HEK293 (cell line): ENCODE data around the gene TMEM119.

ENCODE experiments used
- GLIS1 ChIP-seq: fragments of 450-650 bp; formaldehyde crosslinking; IDR thresholded peaks from 2 replicates; pipeline ENCODE4 v1.5.1; 2016; ENCODE audit warnings: missing biosample characterization, missing genetic modification characterization
- ZBTB48 ChIP-seq: fragments of 450-650 bp; formaldehyde crosslinking; IDR thresholded peaks from 2 replicates; pipeline ENCODE4 v1.5.1; 2016; ENCODE audit warnings: missing biosample characterization, missing genetic modification characterization
- ZNF510 ChIP-seq: fragments of 450-650 bp; formaldehyde crosslinking; IDR thresholded peaks from 2 replicates; pipeline ENCODE4 v1.5.1; 2018; ENCODE audit warnings: mild to moderate bottlenecking, missing genetic modification characterization, missing biosample characterization; ENCODE audit not compliant: insufficient replicate concordance
- ZNF514 ChIP-seq: fragments of 450-650 bp; formaldehyde crosslinking; IDR thresholded peaks from 2 replicates; pipeline ENCODE4 v1.5.1; 2016; ENCODE audit warnings: missing biosample characterization, missing genetic modification characterization
- ZNF670 ChIP-seq: fragments of 450-650 bp; formaldehyde crosslinking; IDR thresholded peaks from 2 replicates; pipeline ENCODE4 v1.5.1; 2016; ENCODE audit warnings: missing biosample characterization, missing genetic modification characterization, low read depth
- ZNF777 ChIP-seq: fragments of 450-650 bp; formaldehyde crosslinking; IDR thresholded peaks from 2 replicates; pipeline ENCODE4 v1.5.1; 2017; ENCODE audit warnings: missing biosample characterization, missing genetic modification characterization, borderline replicate concordance
- ZSCAN30 ChIP-seq: fragments of 450-650 bp; IDR thresholded peaks from 2 replicates; pipeline ENCODE4 v1.5.1; 2018; ENCODE audit warnings: missing biosample characterization, mild to moderate bottlenecking, missing genetic modification characterization, moderate library complexity
- ZXDB ChIP-seq: fragments of 450-650 bp; formaldehyde crosslinking; IDR thresholded peaks from 2 replicates; pipeline ENCODE4 v1.5.1; 2016; ENCODE audit warnings: missing biosample characterization, missing genetic modification characterization
- TF ChIP-seq, protein P1 (sequence below): fragments of 450-650 bp; formaldehyde crosslinking; IDR thresholded peaks from 2 replicates; pipeline ENCODE4 v1.5.1; 2016; ENCODE audit warnings: missing biosample characterization, missing genetic modification characterization, borderline replicate concordance
- TF ChIP-seq, protein P2 (sequence below): fragments of 450-650 bp; formaldehyde crosslinking; conservative IDR thresholded peaks from 2 replicates; pipeline ENCODE4 v1.5.1; 2016; ENCODE audit warnings: low read depth, missing biosample characterization, missing genetic modification characterization
- TF ChIP-seq, protein P3 (sequence below): fragments of 450-650 bp; formaldehyde crosslinking; IDR thresholded peaks from 2 replicates; pipeline ENCODE4 v1.5.1; 2016; ENCODE audit warnings: missing biosample characterization, missing genetic modification characterization, low read depth
- TF ChIP-seq, protein P4 (sequence below): fragments of 450-650 bp; formaldehyde crosslinking; IDR thresholded peaks from 2 replicates; pipeline ENCODE4 v1.5.1; 2017; ENCODE audit warnings: missing biosample characterization, missing genetic modification characterization
- TF ChIP-seq, protein P5 (sequence below): fragments of 450-650 bp; formaldehyde crosslinking; IDR thresholded peaks from 2 replicates; pipeline ENCODE4 v1.5.1; 2016; ENCODE audit warnings: missing biosample characterization, missing genetic modification characterization, borderline replicate concordance
- TF ChIP-seq, protein P6 (sequence below): fragments of 450-650 bp; IDR thresholded peaks from 2 replicates; pipeline ENCODE4 v1.5.1; 2018; ENCODE audit warnings: missing biosample characterization, mild to moderate bottlenecking, missing genetic modification characterization

The TMEM119 gene

DNA sequence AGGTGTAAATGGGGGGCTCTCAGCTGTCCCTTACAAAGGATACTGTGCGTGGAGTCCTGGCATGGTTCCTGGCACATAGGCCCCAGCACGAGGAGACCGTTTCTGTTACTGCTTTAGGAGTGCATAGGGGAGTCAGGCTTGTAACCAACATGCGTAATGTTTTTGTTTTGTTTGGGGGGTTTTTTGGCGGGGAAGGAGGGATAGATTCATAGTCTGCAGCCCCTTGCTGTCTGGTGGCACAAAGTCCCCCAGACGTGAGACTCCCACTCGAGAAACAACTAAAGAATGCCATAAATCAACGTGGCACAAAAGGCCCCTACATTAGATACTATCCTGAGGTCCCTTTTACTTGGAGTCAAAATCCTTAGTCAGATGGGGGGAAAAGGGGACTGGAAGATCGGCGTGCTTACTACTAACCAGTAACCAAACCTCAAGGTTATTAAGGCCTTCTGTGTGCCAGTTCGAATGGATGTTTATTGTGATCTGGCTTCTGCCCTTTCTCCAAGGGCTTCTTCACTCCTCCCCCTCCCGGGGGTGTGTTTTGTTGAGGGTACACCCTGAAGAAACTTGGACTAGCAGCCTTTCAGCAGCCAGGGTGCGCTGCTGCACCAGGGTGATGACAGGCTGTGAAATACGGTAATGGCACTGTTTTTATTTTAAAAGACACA lies 34.6 kb downstream of the TMEM119 start (continued):
- TF ChIP-seq, protein P1, sequence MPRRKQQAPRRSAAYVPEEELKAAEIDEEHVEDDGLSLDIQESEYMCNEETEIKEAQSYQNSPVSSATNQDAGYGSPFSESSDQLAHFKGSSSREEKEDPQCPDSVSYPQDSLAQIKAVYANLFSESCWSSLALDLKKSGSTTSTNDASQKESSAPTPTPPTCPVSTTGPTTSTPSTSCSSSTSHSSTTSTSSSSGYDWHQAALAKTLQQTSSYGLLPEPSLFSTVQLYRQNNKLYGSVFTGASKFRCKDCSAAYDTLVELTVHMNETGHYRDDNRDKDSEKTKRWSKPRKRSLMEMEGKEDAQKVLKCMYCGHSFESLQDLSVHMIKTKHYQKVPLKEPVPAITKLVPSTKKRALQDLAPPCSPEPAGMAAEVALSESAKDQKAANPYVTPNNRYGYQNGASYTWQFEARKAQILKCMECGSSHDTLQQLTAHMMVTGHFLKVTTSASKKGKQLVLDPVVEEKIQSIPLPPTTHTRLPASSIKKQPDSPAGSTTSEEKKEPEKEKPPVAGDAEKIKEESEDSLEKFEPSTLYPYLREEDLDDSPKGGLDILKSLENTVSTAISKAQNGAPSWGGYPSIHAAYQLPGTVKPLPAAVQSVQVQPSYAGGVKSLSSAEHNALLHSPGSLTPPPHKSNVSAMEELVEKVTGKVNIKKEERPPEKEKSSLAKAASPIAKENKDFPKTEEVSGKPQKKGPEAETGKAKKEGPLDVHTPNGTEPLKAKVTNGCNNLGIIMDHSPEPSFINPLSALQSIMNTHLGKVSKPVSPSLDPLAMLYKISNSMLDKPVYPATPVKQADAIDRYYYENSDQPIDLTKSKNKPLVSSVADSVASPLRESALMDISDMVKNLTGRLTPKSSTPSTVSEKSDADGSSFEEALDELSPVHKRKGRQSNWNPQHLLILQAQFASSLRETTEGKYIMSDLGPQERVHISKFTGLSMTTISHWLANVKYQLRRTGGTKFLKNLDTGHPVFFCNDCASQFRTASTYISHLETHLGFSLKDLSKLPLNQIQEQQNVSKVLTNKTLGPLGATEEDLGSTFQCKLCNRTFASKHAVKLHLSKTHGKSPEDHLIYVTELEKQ (tag by site-specific recombination): no peak
- TF ChIP-seq, protein P2, sequence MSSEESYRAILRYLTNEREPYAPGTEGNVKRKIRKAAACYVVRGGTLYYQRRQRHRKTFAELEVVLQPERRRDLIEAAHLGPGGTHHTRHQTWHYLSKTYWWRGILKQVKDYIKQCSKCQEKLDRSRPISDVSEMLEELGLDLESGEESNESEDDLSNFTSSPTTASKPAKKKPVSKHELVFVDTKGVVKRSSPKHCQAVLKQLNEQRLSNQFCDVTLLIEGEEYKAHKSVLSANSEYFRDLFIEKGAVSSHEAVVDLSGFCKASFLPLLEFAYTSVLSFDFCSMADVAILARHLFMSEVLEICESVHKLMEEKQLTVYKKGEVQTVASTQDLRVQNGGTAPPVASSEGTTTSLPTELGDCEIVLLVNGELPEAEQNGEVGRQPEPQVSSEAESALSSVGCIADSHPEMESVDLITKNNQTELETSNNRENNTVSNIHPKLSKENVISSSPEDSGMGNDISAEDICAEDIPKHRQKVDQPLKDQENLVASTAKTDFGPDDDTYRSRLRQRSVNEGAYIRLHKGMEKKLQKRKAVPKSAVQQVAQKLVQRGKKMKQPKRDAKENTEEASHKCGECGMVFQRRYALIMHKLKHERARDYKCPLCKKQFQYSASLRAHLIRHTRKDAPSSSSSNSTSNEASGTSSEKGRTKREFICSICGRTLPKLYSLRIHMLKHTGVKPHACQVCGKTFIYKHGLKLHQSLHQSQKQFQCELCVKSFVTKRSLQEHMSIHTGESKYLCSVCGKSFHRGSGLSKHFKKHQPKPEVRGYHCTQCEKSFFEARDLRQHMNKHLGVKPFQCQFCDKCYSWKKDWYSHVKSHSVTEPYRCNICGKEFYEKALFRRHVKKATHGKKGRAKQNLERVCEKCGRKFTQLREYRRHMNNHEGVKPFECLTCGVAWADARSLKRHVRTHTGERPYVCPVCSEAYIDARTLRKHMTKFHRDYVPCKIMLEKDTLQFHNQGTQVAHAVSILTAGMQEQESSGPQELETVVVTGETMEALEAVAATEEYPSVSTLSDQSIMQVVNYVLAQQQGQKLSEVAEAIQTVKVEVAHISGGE (tag by site-specific recombination): 0 out of 2 replicates have a peak, but pooled peaks have one; percentile 11
- TF ChIP-seq ZNF510: no peak
- TF ChIP-seq ZBTB48 (tag by site-specific recombination): no peak
- TF ChIP-seq ZNF777 (tag by site-specific recombination): no peak
- TF ChIP-seq ZSCAN30: peak; percentile 74; the same call in 1 of the 2 replicates
- TF ChIP-seq, protein P3, sequence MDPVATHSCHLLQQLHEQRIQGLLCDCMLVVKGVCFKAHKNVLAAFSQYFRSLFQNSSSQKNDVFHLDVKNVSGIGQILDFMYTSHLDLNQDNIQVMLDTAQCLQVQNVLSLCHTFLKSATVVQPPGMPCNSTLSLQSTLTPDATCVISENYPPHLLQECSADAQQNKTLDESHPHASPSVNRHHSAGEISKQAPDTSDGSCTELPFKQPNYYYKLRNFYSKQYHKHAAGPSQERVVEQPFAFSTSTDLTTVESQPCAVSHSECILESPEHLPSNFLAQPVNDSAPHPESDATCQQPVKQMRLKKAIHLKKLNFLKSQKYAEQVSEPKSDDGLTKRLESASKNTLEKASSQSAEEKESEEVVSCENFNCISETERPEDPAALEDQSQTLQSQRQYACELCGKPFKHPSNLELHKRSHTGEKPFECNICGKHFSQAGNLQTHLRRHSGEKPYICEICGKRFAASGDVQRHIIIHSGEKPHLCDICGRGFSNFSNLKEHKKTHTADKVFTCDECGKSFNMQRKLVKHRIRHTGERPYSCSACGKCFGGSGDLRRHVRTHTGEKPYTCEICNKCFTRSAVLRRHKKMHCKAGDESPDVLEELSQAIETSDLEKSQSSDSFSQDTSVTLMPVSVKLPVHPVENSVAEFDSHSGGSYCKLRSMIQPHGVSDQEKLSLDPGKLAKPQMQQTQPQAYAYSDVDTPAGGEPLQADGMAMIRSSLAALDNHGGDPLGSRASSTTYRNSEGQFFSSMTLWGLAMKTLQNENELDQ (tag by site-specific recombination): no peak
- no peak; the same call in 1 of the 2 replicates for TF ChIP-seq GLIS1 (tag by site-specific recombination)
- TF ChIP-seq, protein P4, sequence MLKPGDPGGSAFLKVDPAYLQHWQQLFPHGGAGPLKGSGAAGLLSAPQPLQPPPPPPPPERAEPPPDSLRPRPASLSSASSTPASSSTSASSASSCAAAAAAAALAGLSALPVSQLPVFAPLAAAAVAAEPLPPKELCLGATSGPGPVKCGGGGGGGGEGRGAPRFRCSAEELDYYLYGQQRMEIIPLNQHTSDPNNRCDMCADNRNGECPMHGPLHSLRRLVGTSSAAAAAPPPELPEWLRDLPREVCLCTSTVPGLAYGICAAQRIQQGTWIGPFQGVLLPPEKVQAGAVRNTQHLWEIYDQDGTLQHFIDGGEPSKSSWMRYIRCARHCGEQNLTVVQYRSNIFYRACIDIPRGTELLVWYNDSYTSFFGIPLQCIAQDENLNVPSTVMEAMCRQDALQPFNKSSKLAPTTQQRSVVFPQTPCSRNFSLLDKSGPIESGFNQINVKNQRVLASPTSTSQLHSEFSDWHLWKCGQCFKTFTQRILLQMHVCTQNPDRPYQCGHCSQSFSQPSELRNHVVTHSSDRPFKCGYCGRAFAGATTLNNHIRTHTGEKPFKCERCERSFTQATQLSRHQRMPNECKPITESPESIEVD (tag by site-specific recombination): 0 out of 2 replicates have a peak, but pooled peaks have one; percentile 31
- no peak for TF ChIP-seq ZNF670
- TF ChIP-seq ZNF514 (tag by site-specific recombination): no peak
- peak; percentile 71 for TF ChIP-seq ZXDB (tag by site-specific recombination)
- TF ChIP-seq, protein P5, sequence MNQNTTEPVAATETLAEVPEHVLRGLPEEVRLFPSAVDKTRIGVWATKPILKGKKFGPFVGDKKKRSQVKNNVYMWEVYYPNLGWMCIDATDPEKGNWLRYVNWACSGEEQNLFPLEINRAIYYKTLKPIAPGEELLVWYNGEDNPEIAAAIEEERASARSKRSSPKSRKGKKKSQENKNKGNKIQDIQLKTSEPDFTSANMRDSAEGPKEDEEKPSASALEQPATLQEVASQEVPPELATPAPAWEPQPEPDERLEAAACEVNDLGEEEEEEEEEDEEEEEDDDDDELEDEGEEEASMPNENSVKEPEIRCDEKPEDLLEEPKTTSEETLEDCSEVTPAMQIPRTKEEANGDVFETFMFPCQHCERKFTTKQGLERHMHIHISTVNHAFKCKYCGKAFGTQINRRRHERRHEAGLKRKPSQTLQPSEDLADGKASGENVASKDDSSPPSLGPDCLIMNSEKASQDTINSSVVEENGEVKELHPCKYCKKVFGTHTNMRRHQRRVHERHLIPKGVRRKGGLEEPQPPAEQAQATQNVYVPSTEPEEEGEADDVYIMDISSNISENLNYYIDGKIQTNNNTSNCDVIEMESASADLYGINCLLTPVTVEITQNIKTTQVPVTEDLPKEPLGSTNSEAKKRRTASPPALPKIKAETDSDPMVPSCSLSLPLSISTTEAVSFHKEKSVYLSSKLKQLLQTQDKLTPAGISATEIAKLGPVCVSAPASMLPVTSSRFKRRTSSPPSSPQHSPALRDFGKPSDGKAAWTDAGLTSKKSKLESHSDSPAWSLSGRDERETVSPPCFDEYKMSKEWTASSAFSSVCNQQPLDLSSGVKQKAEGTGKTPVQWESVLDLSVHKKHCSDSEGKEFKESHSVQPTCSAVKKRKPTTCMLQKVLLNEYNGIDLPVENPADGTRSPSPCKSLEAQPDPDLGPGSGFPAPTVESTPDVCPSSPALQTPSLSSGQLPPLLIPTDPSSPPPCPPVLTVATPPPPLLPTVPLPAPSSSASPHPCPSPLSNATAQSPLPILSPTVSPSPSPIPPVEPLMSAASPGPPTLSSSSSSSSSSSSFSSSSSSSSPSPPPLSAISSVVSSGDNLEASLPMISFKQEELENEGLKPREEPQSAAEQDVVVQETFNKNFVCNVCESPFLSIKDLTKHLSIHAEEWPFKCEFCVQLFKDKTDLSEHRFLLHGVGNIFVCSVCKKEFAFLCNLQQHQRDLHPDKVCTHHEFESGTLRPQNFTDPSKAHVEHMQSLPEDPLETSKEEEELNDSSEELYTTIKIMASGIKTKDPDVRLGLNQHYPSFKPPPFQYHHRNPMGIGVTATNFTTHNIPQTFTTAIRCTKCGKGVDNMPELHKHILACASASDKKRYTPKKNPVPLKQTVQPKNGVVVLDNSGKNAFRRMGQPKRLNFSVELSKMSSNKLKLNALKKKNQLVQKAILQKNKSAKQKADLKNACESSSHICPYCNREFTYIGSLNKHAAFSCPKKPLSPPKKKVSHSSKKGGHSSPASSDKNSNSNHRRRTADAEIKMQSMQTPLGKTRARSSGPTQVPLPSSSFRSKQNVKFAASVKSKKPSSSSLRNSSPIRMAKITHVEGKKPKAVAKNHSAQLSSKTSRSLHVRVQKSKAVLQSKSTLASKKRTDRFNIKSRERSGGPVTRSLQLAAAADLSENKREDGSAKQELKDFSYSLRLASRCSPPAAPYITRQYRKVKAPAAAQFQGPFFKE (tag by site-specific recombination): no peak
- TF ChIP-seq, protein P6, sequence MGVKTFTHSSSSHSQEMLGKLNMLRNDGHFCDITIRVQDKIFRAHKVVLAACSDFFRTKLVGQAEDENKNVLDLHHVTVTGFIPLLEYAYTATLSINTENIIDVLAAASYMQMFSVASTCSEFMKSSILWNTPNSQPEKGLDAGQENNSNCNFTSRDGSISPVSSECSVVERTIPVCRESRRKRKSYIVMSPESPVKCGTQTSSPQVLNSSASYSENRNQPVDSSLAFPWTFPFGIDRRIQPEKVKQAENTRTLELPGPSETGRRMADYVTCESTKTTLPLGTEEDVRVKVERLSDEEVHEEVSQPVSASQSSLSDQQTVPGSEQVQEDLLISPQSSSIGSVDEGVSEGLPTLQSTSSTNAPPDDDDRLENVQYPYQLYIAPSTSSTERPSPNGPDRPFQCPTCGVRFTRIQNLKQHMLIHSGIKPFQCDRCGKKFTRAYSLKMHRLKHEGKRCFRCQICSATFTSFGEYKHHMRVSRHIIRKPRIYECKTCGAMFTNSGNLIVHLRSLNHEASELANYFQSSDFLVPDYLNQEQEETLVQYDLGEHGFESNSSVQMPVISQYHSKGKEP (tag by site-specific recombination): 0 out of 2 replicates have a peak, but pooled peaks have one; percentile 32
